BJ (cell line): ENCODE measurements around the gene PDGFC. TPM values are rescaled to one million over a fixed set of nuclear protein-coding genes. Genes with fewer than 3 reads are reported as not detected.

Experiments
- CTCF ChIA-PET: fragments of 350-600 bp; formaldehyde crosslinking; extraction: SDS; loops from one replicate; lab custom pipeline; 2021; ENCODE audit warnings: antibody characterized with exemption, inconsistent platforms; lab: Yijun Ruan, JAX
- POLR2A ChIA-PET: fragments of 300-600 bp; sonication (Branson Sonifier 250); formaldehyde crosslinking; extraction: SDS; loops from one replicate; lab custom pipeline; 2021; ENCODE audit warnings: antibody characterized with exemption; lab: Charles Lee
- DNase-seq: peaks from one replicate; pipeline ENCODE4 v3.0.0-alpha.2; 2011; ENCODE audit warnings: low read depth
- H3K27me3 ChIP-seq: 2 replicates; pipeline ENCODE4 v1.6.0; 2011; ENCODE audit warnings: low read length; ENCODE audit not compliant: control insufficient read depth, insufficient read depth
- H3K36me3 ChIP-seq: 2 replicates; pipeline ENCODE4 v1.5.1; 2011; ENCODE audit warnings: low read length; ENCODE audit not compliant: control insufficient read depth, insufficient read depth
- H3K4me3 ChIP-seq: 2 replicates; pipeline ENCODE4 v1.5.1; 2011; ENCODE audit warnings: low read depth, mild to moderate bottlenecking, control low read depth, low read length
- CTCF ChIP-seq: IDR thresholded peaks from 2 replicates; pipeline ENCODE4 v1.5.1; 2011; ENCODE audit warnings: low read depth, mild to moderate bottlenecking, control low read depth, inconsistent platforms, low read length, moderate library complexity; ENCODE audit not compliant: insufficient read depth
- polyA plus RNA-seq: library from polyadenylated mRNA; depleted of rRNA; stranded (reverse); fragments of >200 nt; gene quantifications from 2 replicates; pipeline ENCODE4 v1.2.3, GENCODE V29; 2011

The PDGFC gene
- polyA plus RNA-seq, 1 experiment = 22.4 TPM

- no peaks in the 10 kb centered on the region for H3K36me3 ChIP-seq
- POLR2A ChIA-PET = no interaction called here
- no peaks in the 10 kb centered on the region for H3K27me3 ChIP-seq
- no peak for DNase-seq
- CTCF ChIA-PET = no interaction called here
- H3K4me3 ChIP-seq = no peak overlapping the region
- TF ChIP-seq CTCF = no peak
Observed at GRCh38 chr4:156767911-156768415, 203.6 kb downstream of the PDGFC start.

- ChIA-PET POLR2A (no interaction called here), CTCF (no interaction called here)
- no peak overlapping the region for H3K4me3 ChIP-seq
- no peak for DNase-seq
- TF ChIP-seq CTCF = no peak
- H3K36me3 ChIP-seq = no peaks in the 10 kb centered on the region
- no peaks in the 10 kb centered on the region for H3K27me3 ChIP-seq
Observed at GRCh38 chr4:156766846-156767245, 204.8 kb downstream of the PDGFC start.

- Histone ChIP-seq H3K36me3 (peaks cover 2% of the 10 kb centered on the region), H3K27me3 (no peaks in the 10 kb centered on the region), H3K4me3 (no peak overlapping the region)
- CTCF ChIA-PET = no interaction called here
- no peak for TF ChIP-seq CTCF
- POLR2A ChIA-PET = no interaction called here
- no peak for DNase-seq
Observed at GRCh38 chr4:156765277-156765676, 206.3 kb downstream of the PDGFC start.

- H3K36me3 ChIP-seq = peaks cover 2% of the 10 kb centered on the region
Observed at GRCh38 chr4:156764846-156765245, 206.8 kb downstream of the PDGFC start.

GRCh38 chr4:156764145-156764544 is 207.5 kb downstream of the PDGFC start:
- Histone ChIP-seq H3K36me3 (peaks cover 2% of the 10 kb centered on the region), H3K27me3 (no peaks in the 10 kb centered on the region), H3K4me3 (no peak overlapping the region)
- no peak for TF ChIP-seq CTCF
- DNase-seq = no peak
- CTCF ChIA-PET = interaction anchor here (1.0 kb wide), 1 partner anchor 281 kb away, joined by 3 read pairs; no protein-coding TSS in a partner anchor
- POLR2A ChIA-PET = no interaction called here

More at GRCh38 chr4:156764846-156765245, 206.8 kb downstream of the PDGFC start:
- ChIA-PET CTCF (no interaction called here), POLR2A (no interaction called here)
- Histone ChIP-seq H3K27me3 (no peaks in the 10 kb centered on the region), H3K4me3 (no peak overlapping the region)
- TF ChIP-seq CTCF = no peak
- no peak for DNase-seq
